T-cell (primary cell): Measurements from ENCODE around the gene RAE1. TPM values are rescaled to one million over a fixed set of nuclear protein-coding genes. Genes with fewer than 3 reads are reported as not detected.
A peak's percentile ranks its signal among the peaks of the same experiment; 100 is the strongest.
"Not testable (repeated sequence)": the region's sequence is repeated elsewhere in the genome, so short reads cannot be mapped to it uniquely, and the experiment has no call there.

Source experiments
- ATAC-seq, 4 experiments: fragments of 200-7000 bp in 3 of 4; fragments of 150-1000 bp in 1 of 4; cut with Tn5 transposase; replicated peaks in 1 of 4; 1 replicate in 3 of 4; 2 replicates in 1 of 4; pipeline ENCODE4 v1.10.0; 2021; ENCODE audit warnings: moderate library complexity in 3 of 4, mild to moderate bottlenecking in 2 of 4, moderate number of reproducible peaks in 1 of 4
- CTCF ChIA-PET, 2 donors: fragments of 300-600 bp; sonication (Branson Sonifier 250); formaldehyde crosslinking; loops; one replicate each; lab custom pipeline; 2022; ENCODE audit warnings: antibody characterized with exemption in 2 of 2; lab: Charles Lee
- POLR2A ChIA-PET, 2 donors: fragments of 300-600 bp; sonication (Branson Sonifier 250); formaldehyde crosslinking; loops; one replicate each; lab custom pipeline; 2022; ENCODE audit warnings: antibody characterized with exemption in 2 of 2; lab: Charles Lee
- DNase-seq, 35 experiments: peaks; one replicate each; pipeline versions ENCODE4 v3.0.0 to v3.0.0-alpha.2; 2013 to 2023
- H3K27ac ChIP-seq: one replicate; pipeline ENCODE4 v1.5.1; 2013; ENCODE audit warnings: low read length
- H3K27me3 ChIP-seq, 2 experiments: replicated peaks in 1 of 2; 1 replicate in 1 of 2; 2 replicates in 1 of 2; pipeline versions ENCODE4 v1.6.1 to v1.7.0; 2013; ENCODE audit warnings: low read length in 1 of 2, mixed read lengths in 1 of 2; ENCODE audit not compliant: control insufficient read depth in 2 of 2, insufficient read depth in 2 of 2; ENCODE audit errors: extremely low read depth in 1 of 2
- H3K36me3 ChIP-seq, 2 donors: 1 replicate in 1 of 2; 2 replicates in 1 of 2; pipeline versions ENCODE4 v1.6.1 to v1.7.0; 2013; ENCODE audit warnings: low read length in 1 of 2; ENCODE audit not compliant: control insufficient read depth in 2 of 2, insufficient read depth in 1 of 2; ENCODE audit errors: extremely low read depth in 1 of 2
- H3K4me1 ChIP-seq, 2 experiments: 1 replicate in 1 of 2; 2 replicates in 1 of 2; pipeline versions ENCODE4 v1.6.1 to v1.7.0; 2013; ENCODE audit warnings: low read length in 2 of 2, mixed read lengths in 1 of 2; ENCODE audit not compliant: insufficient read depth in 2 of 2, control insufficient read depth in 1 of 2; ENCODE audit errors: extremely low read depth in 1 of 2
- H3K4me3 ChIP-seq, 2 donors: 1 replicate in 1 of 2; 2 replicates in 1 of 2; pipeline versions ENCODE4 v1.5.1 to v1.7.0; 2013; ENCODE audit warnings: mild to moderate bottlenecking in 2 of 2, low read length in 1 of 2, moderate library complexity in 1 of 2; ENCODE audit not compliant: control insufficient read depth in 1 of 2; ENCODE audit errors: extremely low read depth in 1 of 2
- H3K9me3 ChIP-seq: 2 replicates; pipeline ENCODE4 v1.7.0; 2013
- H3K27ac Mint-ChIP-seq, 2 donors: one replicate each; pipeline ENCODE4 v1.8.0; 2020 to 2021; ENCODE audit warnings: mild to moderate bottlenecking in 2 of 2, mixed read lengths in 2 of 2
- H3K27me3 Mint-ChIP-seq, 2 donors: one replicate each; pipeline ENCODE4 v1.8.0; 2021 to 2022; ENCODE audit warnings: mixed read lengths in 2 of 2
- H3K36me3 Mint-ChIP-seq: one replicate; pipeline ENCODE4 v1.8.0; 2021; ENCODE audit warnings: mixed read lengths
- H3K4me1 Mint-ChIP-seq, 3 donors: one replicate each; pipeline ENCODE4 v1.8.0; 2020 to 2022; ENCODE audit warnings: mixed read lengths in 3 of 3, mild to moderate bottlenecking in 1 of 3
- H3K4me3 Mint-ChIP-seq, 3 donors: one replicate each; pipeline ENCODE4 v1.8.0; 2020 to 2022; ENCODE audit warnings: mild to moderate bottlenecking in 3 of 3, mixed read lengths in 3 of 3, moderate library complexity in 3 of 3
- H3K9me3 Mint-ChIP-seq, 3 donors: one replicate each; pipeline ENCODE4 v1.8.0; 2020 to 2022; ENCODE audit warnings: mixed read lengths in 3 of 3
- WGBS: methylation state at CpG from one replicate; pipeline ENCODE4 v1.1.5; 2013; ENCODE audit warnings: missing lambda C conversion rate; ENCODE audit not compliant: insufficient coverage; 5-methylcytosine and 5-hydroxymethylcytosine counted together
- total RNA-seq, 35 experiments: library from RNA in 6 of 35; stranded (reverse) in 6 of 35; fragments of 120-200 nt in 1 of 35; gene quantifications; one replicate each; pipeline versions ENCODE4 v1.2.1 to v1.2.4 and lab custom pipeline; 2013 to 2026

Gene RAE1
- total RNA-seq, 5 donors from 2014 or later (not counting 1 experiment from before 2014, with no cell fraction given), result 29.0 to 41.1 (median 29.4) TPM

DNA sequence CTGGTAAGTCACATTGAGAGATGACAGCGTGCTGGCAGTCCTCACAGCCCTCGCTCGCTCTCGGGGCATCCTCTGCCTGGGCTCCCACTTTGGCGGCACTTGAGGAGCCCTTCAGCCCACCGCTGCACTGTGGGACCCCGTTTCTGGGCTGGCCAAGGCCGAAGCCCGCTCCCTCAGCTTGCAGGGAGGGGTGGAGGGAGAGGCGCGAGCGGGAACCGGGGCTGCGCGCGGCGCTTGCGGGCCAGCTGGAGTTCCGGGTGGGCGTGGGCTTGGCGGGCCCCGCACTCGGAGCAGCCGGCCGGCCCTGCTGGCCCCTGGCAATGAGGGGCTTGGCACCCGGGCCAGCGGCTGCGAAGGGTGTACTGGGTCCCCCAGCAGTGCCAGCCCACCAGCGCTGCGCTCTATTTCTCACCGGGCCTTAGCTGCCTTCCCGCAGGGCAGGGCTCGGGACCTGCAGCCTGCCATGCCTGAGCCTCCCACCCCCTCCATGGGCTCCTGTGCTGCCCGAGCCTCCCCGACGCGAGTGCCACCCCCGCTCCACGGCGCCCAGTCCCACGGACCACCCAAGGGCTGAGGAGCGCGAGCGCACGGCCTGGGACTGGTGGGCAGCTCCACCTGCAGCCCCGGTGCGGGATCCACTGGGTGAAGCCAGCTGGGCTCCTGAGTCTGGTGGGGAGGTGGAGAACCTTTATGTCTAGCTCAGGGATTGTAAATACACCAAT lies 2.7 kb upstream of the RAE1 start:
- ATAC-seq, H3K36me3 Mint-ChIP-seq, H3K9me3 Mint-ChIP-seq: not testable (repeated sequence)

DNA sequence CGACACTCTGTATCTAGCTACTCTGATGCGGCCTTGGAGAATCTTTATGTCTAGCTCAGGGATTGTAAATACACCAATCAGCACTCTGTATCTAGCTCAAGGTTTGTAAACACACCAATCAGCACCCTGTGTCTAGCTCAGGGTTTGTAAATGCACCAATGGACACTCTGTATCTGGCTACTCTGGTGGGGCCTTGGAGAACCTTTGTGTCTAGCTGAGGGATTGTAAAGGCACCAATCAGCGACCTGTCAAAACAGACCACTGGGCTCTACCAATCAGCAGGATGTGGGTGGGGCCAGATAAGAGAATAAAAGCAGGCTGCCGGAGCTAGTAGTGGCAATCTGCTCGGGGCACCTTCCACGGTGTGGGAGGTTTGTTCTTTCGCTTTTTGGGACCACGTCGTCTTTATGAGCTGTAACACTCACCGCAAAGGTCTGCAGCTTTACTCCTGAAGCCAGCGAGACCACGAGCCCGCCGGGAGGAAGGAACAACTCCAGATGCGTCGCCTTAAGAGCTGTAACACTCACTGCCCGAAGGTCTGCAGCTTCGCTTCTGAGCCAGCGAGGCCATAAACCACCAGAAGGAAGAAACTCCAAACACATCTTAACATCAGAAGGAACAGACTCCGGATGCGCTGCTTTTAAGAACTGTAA lies 2.0 kb upstream of the RAE1 start:
- POLR2A ChIA-PET, H3K9me3 ChIP-seq, H3K36me3 ChIP-seq, ATAC-seq, H3K4me3 ChIP-seq, H3K27me3 ChIP-seq, H3K9me3 Mint-ChIP-seq, H3K36me3 Mint-ChIP-seq, H3K27ac ChIP-seq: not testable (repeated sequence)
- Mint-ChIP-seq H3K27me3 (peaks cover 3 to 14% of the 10 kb centered on the region in 2 donors), H3K27ac (peak overlapping the region; percentile 35 to 36), H3K4me1 (peaks cover 20 to 26% (median 25%) of the 10 kb centered on the region in 3 donors), H3K4me3 (peak overlapping the region in 2 of 3 donors; percentile 1 to 87)
- WGBS, result 85% methylated on average over 14 of the region's 21 CpGs
- CTCF ChIA-PET, result interaction anchor here (0.6 to 1.3 kb wide), 3 partner anchors 9 to 50 kb away, joined by 3 to 4 read pairs (median 4); no protein-coding TSS in a partner anchor
- H3K4me1 ChIP-seq, result peaks cover 10 to 22% of the 10 kb centered on the region in 2 experiments
- DNase-seq, result peak in 1 of 35 experiments; percentile 16

More for the DNA sequence above, 2.7 kb upstream of the RAE1 start:
- WGBS, result 84% methylated on average over 18 of the region's 47 CpGs
- H3K27me3 ChIP-seq, H3K4me3 Mint-ChIP-seq, H3K27ac ChIP-seq, H3K4me3 ChIP-seq, H3K27ac Mint-ChIP-seq, DNase-seq, H3K36me3 ChIP-seq, H3K9me3 ChIP-seq, POLR2A ChIA-PET: not testable (repeated sequence)
- Mint-ChIP-seq H3K27me3 (peaks cover 3 to 14% of the 10 kb centered on the region in 2 donors), H3K4me1 (peaks cover 17 to 21% (median 19%) of the 10 kb centered on the region in 3 donors)
- peaks cover 10 to 22% of the 10 kb centered on the region in 2 experiments for H3K4me1 ChIP-seq
- CTCF ChIA-PET, result interaction anchor here in 1 of 2 donors (1.3 kb wide), 1 partner anchor 8 kb away, joined by 3 read pairs; no protein-coding TSS in a partner anchor

DNA sequence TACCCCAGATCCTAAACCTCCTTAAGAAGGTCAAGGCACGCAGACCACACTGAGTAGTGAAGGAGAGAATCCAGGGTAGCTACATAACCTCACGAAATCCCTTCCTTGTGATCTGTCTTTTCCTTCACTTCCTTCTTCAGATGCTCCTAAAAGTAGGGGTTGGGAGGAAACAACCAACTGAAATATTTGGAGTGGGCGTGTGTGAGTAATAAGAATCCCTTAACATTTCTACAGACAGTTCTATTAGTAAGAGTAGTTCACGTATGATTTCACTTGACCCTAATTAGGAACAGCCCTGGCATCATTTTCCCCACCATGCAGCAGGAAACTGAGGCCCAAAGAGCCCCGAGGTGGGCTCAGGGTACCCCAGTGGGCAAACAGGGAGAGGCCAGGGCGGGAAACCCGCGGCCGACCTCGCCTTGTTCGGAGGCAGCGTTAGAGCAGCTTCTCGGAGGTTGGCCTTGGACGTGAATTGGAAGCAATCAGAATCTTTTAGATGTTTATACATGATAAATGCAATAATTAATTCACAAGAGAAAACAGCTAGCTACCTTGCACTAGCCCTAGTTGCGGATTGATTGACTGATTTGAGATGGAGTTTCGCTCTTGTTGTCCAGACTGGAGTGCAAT lies 859 bp upstream of the RAE1 start:
- no peak overlapping the region for H3K27ac ChIP-seq
- H3K36me3 Mint-ChIP-seq, result peaks cover 16% of the 10 kb centered on the region
- H3K9me3 ChIP-seq, result no peaks in the 10 kb centered on the region
- peaks cover 10 to 22% of the 10 kb centered on the region in 2 experiments for H3K4me1 ChIP-seq
- peaks cover 0 to 6% of the 10 kb centered on the region in 2 donors for H3K36me3 ChIP-seq
- H3K4me1 Mint-ChIP-seq, result peaks cover 20 to 29% (median 29%) of the 10 kb centered on the region in 3 donors
- DNase-seq (peak in 1 of 35 experiments; percentile 22), ATAC-seq (no peak)
- 67% methylated on average over 1 of the region's 16 CpGs for WGBS
- H3K4me3 Mint-ChIP-seq, result peak overlapping the region; percentile 61 to 87 (median 62)
- POLR2A ChIA-PET, result interaction anchor here in 1 of 2 donors (0.6 kb wide), 1 partner anchor 25 kb away, joined by 3 read pairs; no protein-coding TSS in a partner anchor
- CTCF ChIA-PET, result interaction anchor here (0.6 to 1.3 kb wide), 2 partner anchors 49 to 270 kb away, joined by 4 read pairs; no protein-coding TSS in a partner anchor
- no peaks in the 10 kb centered on the region for H3K27me3 ChIP-seq
- peak overlapping the region in 1 of 2 donors; percentile 68 for H3K27ac Mint-ChIP-seq
- no peaks in the 10 kb centered on the region for H3K9me3 Mint-ChIP-seq
- no peak overlapping the region for H3K4me3 ChIP-seq
- peaks cover 3 to 11% of the 10 kb centered on the region in 2 donors for H3K27me3 Mint-ChIP-seq

GRCh38 chr20:57350726-57351041 lies 371 bp upstream of the RAE1 start:
- H3K4me1 ChIP-seq, result peaks cover 10 to 22% of the 10 kb centered on the region in 2 experiments
- peaks cover 19% of the 10 kb centered on the region for H3K36me3 Mint-ChIP-seq
- H3K4me3 Mint-ChIP-seq, result peak overlapping the region; percentile 85 to 89 (median 87)
- ATAC-seq, POLR2A ChIA-PET, DNase-seq, H3K9me3 Mint-ChIP-seq, H3K27me3 ChIP-seq, CTCF ChIA-PET, H3K9me3 ChIP-seq, H3K36me3 ChIP-seq: not testable (repeated sequence)
- H3K27me3 Mint-ChIP-seq, result peaks cover 3 to 11% of the 10 kb centered on the region in 2 donors
- peak overlapping the region; percentile 86 to 87 for H3K27ac Mint-ChIP-seq
- H3K4me3 ChIP-seq, result peak overlapping the region; percentile 75 to 94
- 0% methylated on average over 4 of the region's 24 CpGs for WGBS
- H3K4me1 Mint-ChIP-seq, result peaks cover 24 to 29% (median 29%) of the 10 kb centered on the region in 3 donors
- H3K27ac ChIP-seq, result peak overlapping the region; percentile 72

GRCh38 chr20:57352305-57352704 lies 1.2 kb downstream of the RAE1 start:
- ATAC-seq (no peak), DNase-seq (no peak)
- H3K27me3 Mint-ChIP-seq, result peaks cover 3 to 11% of the 10 kb centered on the region in 2 donors
- peaks cover 27 to 33% (median 29%) of the 10 kb centered on the region in 3 donors for H3K4me1 Mint-ChIP-seq
- peaks cover 10 to 22% of the 10 kb centered on the region in 2 experiments for H3K4me1 ChIP-seq
- peak overlapping the region in 1 of 2 donors; percentile 27 for H3K27ac Mint-ChIP-seq
- H3K36me3 ChIP-seq, result peaks cover 3 to 6% of the 10 kb centered on the region in 2 donors
- CTCF ChIA-PET, result interaction anchor here in 1 of 2 donors (0.6 kb wide), 1 partner anchor 802 kb away, joined by 7 read pairs; no protein-coding TSS in a partner anchor
- no peak overlapping the region for H3K4me3 ChIP-seq
- H3K9me3 Mint-ChIP-seq, result no peaks in the 10 kb centered on the region
- POLR2A ChIA-PET, result no interaction called here
- H3K27me3 ChIP-seq, result no peaks in the 10 kb centered on the region
- no peak overlapping the region for H3K27ac ChIP-seq
- H3K4me3 Mint-ChIP-seq, result peak overlapping the region; percentile 85 to 89 (median 87)
- H3K9me3 ChIP-seq, result no peaks in the 10 kb centered on the region
- H3K36me3 Mint-ChIP-seq, result peaks cover 27% of the 10 kb centered on the region
- 50% methylated on average over 1 of the region's 6 CpGs for WGBS

- Histone ChIP-seq H3K27me3 (no peaks in the 10 kb centered on the region), H3K9me3 (no peaks in the 10 kb centered on the region), H3K4me3 (no peak overlapping the region), H3K4me1 (peaks cover 10 to 22% of the 10 kb centered on the region in 2 experiments), H3K36me3 (peaks cover 3 to 6% of the 10 kb centered on the region in 2 donors), H3K27ac (no peak overlapping the region)
- ATAC-seq, result no peak
- POLR2A ChIA-PET, result interaction anchor here in 1 of 2 donors (0.7 kb wide), 1 partner anchor 60 kb away, joined by 3 read pairs; no protein-coding TSS in a partner anchor
- WGBS, result 99% methylated on average over 6 of the region's 9 CpGs
- Mint-ChIP-seq H3K36me3 (peaks cover 27% of the 10 kb centered on the region), H3K4me3 (peak overlapping the region; percentile 42 to 87 (median 54)), H3K27ac (no peak overlapping the region), H3K4me1 (peaks cover 27 to 33% (median 29%) of the 10 kb centered on the region in 3 donors), H3K9me3 (no peaks in the 10 kb centered on the region), H3K27me3 (peaks cover 0 to 3% of the 10 kb centered on the region in 2 donors)
- no peak for DNase-seq
- CTCF ChIA-PET, result no interaction called here
Measured at GRCh38 chr20:57353351-57353750, 2.3 kb downstream of the RAE1 start.
